KMS-11 (cell line): ENCODE results near the gene CCDC149.

Source experiments
- H2AFZ ChIP-seq: fragments of 200-600 bp; sonication (generic); 2 replicates; pipeline ENCODE4 v1.6.1; 2016; ENCODE audit warnings: antibody characterized with exemption, mixed run types, low read depth
- H3K27ac ChIP-seq: fragments of 200-600 bp; sonication (generic); 2 replicates; pipeline ENCODE4 v1.6.1; 2016; ENCODE audit warnings: mild to moderate bottlenecking, mixed run types
- H3K27me3 ChIP-seq: fragments of 200-600 bp; sonication (generic); 2 replicates; pipeline ENCODE4 v1.6.1; 2017; ENCODE audit warnings: mild to moderate bottlenecking, low read depth, mixed run types, moderate library complexity; ENCODE audit not compliant: insufficient read depth
- H3K36me3 ChIP-seq: fragments of 200-600 bp; sonication (generic); 2 replicates; pipeline ENCODE4 v1.6.1; 2017; ENCODE audit warnings: mild to moderate bottlenecking, mixed run types; ENCODE audit not compliant: insufficient read depth
- H3K4me1 ChIP-seq: fragments of 200-600 bp; sonication (generic); 2 replicates; pipeline ENCODE4 v1.6.1; 2016; ENCODE audit warnings: mild to moderate bottlenecking, low read depth, mixed run types; ENCODE audit not compliant: poor library complexity, severe bottlenecking
- H3K4me2 ChIP-seq: fragments of 200-600 bp; sonication (generic); 2 replicates; pipeline ENCODE4 v1.7.0; 2016; ENCODE audit warnings: mild to moderate bottlenecking, mixed run types
- H3K4me3 ChIP-seq: fragments of 200-600 bp; sonication (generic); IDR thresholded peaks from 2 replicates; pipeline ENCODE4 v1.6.1; 2017; ENCODE audit warnings: low read depth, low read length, mixed read lengths; ENCODE audit not compliant: insufficient read depth
- H3K79me2 ChIP-seq: fragments of 200-600 bp; sonication (generic); 2 replicates; pipeline ENCODE4 v1.6.1; 2016; ENCODE audit warnings: low read depth, mixed run types; ENCODE audit not compliant: insufficient read depth
- H3K9ac ChIP-seq: fragments of 200-600 bp; sonication (generic); 2 replicates; pipeline ENCODE4 v1.6.1; 2016; ENCODE audit warnings: mild to moderate bottlenecking, mixed run types
- H4K20me1 ChIP-seq: fragments of 200-600 bp; sonication (generic); 2 replicates; pipeline ENCODE4 v1.6.1; 2016; ENCODE audit warnings: mild to moderate bottlenecking, mixed run types; ENCODE audit not compliant: insufficient read depth
- TF ChIP-seq, protein P1 (sequence below): fragments of 200-600 bp; sonication (generic); conservative IDR thresholded peaks from 2 replicates; pipeline ENCODE4 v1.6.1; 2017; ENCODE audit warnings: low read depth, mild to moderate bottlenecking, antibody characterized with exemption, low read length, moderate library complexity, mixed read lengths

CCDC149 gene

DNA sequence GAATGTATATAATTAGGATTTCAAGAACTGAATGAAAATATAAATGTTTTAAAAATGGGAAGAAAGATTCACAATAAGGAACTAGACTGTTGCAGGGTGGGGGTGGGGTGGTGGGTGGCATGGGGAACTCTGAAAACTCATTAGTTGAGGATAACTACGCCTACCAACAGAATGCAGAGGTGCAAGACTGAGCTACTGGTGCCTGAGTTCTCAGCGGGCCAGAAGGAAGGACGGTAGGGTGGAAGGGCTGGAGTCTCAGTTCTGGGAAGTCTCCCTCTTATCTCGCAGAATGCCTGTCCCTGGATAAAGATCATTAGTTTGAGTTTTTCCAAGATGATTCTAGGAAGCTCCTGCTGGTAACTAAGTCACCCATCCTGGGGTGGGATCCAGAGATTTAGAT, 118.8 kb downstream of the CCDC149 start:
- H3K27ac ChIP-seq = no peak overlapping the region
- H3K4me2 ChIP-seq = no peak overlapping the region
- H3K9ac ChIP-seq = no peak overlapping the region

DNA sequence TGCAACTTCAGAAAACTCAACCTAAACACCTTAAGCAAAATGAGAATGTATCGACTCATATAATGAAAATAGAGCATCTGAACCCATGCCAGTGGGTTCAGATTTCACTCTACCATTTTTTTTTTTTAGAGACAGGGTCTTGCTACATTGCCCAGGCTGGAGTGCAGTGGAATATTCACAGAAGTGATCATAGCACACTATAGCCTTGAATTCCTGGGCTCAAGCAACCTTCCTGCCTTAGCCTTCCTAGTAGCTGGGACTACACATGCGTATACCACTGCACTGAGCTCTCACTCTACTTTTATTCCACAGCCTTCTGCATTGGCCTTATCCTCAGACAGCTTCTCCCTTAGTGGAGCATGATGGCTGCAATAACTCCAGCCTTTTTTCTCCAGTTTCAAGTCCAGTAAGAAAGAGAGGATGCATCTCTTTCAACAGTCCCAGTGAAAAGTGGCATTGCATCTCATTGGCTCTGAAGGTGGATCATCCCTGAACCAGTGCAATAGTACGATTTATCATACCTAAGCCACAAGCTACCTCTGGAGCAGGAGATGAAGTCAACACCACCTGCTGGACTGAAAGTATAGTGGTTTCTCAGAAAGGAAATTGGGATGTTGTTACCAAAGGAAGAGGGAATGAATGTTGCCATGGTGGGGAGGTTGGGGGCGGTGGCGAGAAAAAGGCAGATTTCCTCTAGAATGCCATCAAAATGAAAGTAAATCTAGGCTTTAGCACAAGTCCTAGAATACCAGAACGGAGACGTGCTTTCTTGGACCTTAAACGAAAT, 119.4 kb downstream of the CCDC149 start:
- H2AFZ ChIP-seq = no peak overlapping the region
- no peaks in the 10 kb centered on the region for H3K79me2 ChIP-seq
- no peak overlapping the region for H3K9ac ChIP-seq
- H3K4me2 ChIP-seq = no peak overlapping the region
- no peaks in the 10 kb centered on the region for H3K4me1 ChIP-seq
- H3K36me3 ChIP-seq = no peaks in the 10 kb centered on the region
- no peaks in the 10 kb centered on the region for H4K20me1 ChIP-seq
- H3K27me3 ChIP-seq = no peaks in the 10 kb centered on the region
- TF ChIP-seq, protein P1, sequence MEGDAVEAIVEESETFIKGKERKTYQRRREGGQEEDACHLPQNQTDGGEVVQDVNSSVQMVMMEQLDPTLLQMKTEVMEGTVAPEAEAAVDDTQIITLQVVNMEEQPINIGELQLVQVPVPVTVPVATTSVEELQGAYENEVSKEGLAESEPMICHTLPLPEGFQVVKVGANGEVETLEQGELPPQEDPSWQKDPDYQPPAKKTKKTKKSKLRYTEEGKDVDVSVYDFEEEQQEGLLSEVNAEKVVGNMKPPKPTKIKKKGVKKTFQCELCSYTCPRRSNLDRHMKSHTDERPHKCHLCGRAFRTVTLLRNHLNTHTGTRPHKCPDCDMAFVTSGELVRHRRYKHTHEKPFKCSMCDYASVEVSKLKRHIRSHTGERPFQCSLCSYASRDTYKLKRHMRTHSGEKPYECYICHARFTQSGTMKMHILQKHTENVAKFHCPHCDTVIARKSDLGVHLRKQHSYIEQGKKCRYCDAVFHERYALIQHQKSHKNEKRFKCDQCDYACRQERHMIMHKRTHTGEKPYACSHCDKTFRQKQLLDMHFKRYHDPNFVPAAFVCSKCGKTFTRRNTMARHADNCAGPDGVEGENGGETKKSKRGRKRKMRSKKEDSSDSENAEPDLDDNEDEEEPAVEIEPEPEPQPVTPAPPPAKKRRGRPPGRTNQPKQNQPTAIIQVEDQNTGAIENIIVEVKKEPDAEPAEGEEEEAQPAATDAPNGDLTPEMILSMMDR = no peak
- no peak overlapping the region for H3K27ac ChIP-seq
- no peak overlapping the region for H3K4me3 ChIP-seq

More for the DNA sequence above, 118.8 kb downstream of the CCDC149 start:
- Histone ChIP-seq H3K36me3 (no peaks in the 10 kb centered on the region), H3K27me3 (no peaks in the 10 kb centered on the region), H3K79me2 (no peaks in the 10 kb centered on the region), H3K4me1 (no peaks in the 10 kb centered on the region), H3K4me3 (no peak overlapping the region), H2AFZ (no peak overlapping the region), H4K20me1 (no peaks in the 10 kb centered on the region)
- TF ChIP-seq, protein P1 = no peak

DNA sequence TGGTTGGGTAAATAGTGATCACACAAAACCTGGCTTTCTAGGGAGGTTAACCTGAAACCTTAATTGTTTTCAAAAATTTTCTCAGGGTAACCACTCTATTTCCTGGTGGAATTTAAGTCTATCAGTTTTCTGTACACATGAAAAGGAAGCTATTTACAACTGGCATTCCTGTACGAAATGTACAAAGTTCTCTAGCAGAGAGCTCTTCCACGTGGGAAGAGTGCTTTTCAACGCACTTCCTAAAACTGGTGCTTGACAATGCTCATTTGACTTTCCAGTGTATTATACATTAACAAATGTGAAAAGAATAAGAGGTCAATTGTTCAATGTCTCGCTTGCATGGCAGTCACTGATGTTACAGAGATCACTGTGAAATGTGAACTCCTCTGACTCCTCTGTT, 120.3 kb downstream of the CCDC149 start:
- H3K4me2 ChIP-seq = no peak overlapping the region
- H2AFZ ChIP-seq = no peak overlapping the region
- no peak overlapping the region for H3K9ac ChIP-seq
- no peak overlapping the region for H3K4me3 ChIP-seq
- H3K4me1 ChIP-seq = no peaks in the 10 kb centered on the region
- no peaks in the 10 kb centered on the region for H3K79me2 ChIP-seq
- no peaks in the 10 kb centered on the region for H3K36me3 ChIP-seq
- no peaks in the 10 kb centered on the region for H3K27me3 ChIP-seq
- H4K20me1 ChIP-seq = no peaks in the 10 kb centered on the region
- TF ChIP-seq, protein P1 = no peak
- H3K27ac ChIP-seq = no peak overlapping the region

DNA sequence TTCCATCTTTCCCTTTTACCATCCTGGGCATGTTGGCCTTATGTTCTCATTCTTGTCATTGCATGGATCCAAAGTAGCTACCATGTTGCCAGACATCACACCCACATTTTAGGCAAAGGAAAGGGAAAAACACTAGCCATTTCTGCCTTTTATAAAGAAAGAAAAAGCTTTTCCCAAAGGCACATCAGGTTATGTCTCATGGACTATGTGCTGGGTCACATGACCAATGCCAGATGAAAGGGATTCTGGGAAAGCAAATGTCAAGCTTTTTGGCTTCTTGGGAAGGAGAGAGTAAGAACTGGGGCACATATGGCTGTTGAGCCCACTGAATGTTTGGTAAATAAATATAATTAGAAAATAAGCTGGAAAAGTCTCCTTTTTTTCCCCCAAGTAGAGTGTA, 121.8 kb downstream of the CCDC149 start:
- Histone ChIP-seq H3K79me2 (no peaks in the 10 kb centered on the region), H3K4me2 (no peak overlapping the region), H3K9ac (no peak overlapping the region), H3K36me3 (no peaks in the 10 kb centered on the region), H4K20me1 (no peaks in the 10 kb centered on the region), H3K4me1 (no peaks in the 10 kb centered on the region), H3K27ac (no peak overlapping the region), H2AFZ (no peak overlapping the region), H3K4me3 (no peak overlapping the region), H3K27me3 (no peaks in the 10 kb centered on the region)
- TF ChIP-seq, protein P1 = no peak
